SK-N-SH (cell line): ENCODE data around the gene COPE. TPM values are rescaled to one million over a fixed set of nuclear protein-coding genes. Genes with fewer than 3 reads are reported as not detected.

Source experiments
- CTCF ChIA-PET: fragments of 300-600, 350-600 bp; formaldehyde crosslinking; extraction: SDS; loops from one replicate; lab custom pipeline; 2021; lab: Yijun Ruan, JAX
- POLR2A ChIA-PET: fragments of 350-600 bp; sonication (Branson Sonifier 250); formaldehyde crosslinking; extraction: SDS; loops from one replicate; lab custom pipeline; 2020; ENCODE audit warnings: antibody characterized with exemption, inconsistent platforms; lab: Yijun Ruan, JAX
- DNase-seq: peaks from one replicate; pipeline ENCODE4 v3.0.0; 2012
- H2AFZ ChIP-seq: fragments of 200-600 bp; sonication (generic); 2 replicates; pipeline ENCODE4 v1.8.1; 2016; ENCODE audit warnings: antibody characterized with exemption, mild to moderate bottlenecking, low read depth
- H3F3A ChIP-seq: fragments of 200-600 bp; sonication (generic); replicated peaks from 2 replicates; pipeline ENCODE3; 2016; ENCODE audit warnings: antibody characterized with exemption, mild to moderate bottlenecking; ENCODE audit not compliant: insufficient read depth
- H3K27ac ChIP-seq, 2 experiments: fragments of 200-500 bp in 1 of 2; fragments of 200-600 bp in 1 of 2; sonication (Bioruptor generic) in 1 of 2; sonication (generic), shearing (Covaris generic) in 1 of 2; 2 replicates each; pipeline versions ENCODE4 v1.5.1 to v1.6.1; 2014 to 2016; ENCODE audit warnings: low read depth in 2 of 2, inconsistent platforms in 1 of 2, low read length in 1 of 2, mild to moderate bottlenecking in 1 of 2, mixed read lengths in 1 of 2
- H3K27me3 ChIP-seq: fragments of 200-600 bp; sonication (generic), shearing (Covaris generic); 2 replicates; pipeline ENCODE4 v1.6.1; 2016; ENCODE audit warnings: mixed run types; ENCODE audit not compliant: insufficient read depth
- H3K36me3 ChIP-seq, 2 experiments: fragments of 200-500 bp in 1 of 2; fragments of 200-600 bp in 1 of 2; sonication (Bioruptor generic) in 1 of 2; sonication (generic) in 1 of 2; replicated peaks in 1 of 2; 2 replicates each; pipeline versions ENCODE3 to v1.5.1; 2014 to 2016; ENCODE audit warnings: low read length in 1 of 2, mild to moderate bottlenecking in 1 of 2; ENCODE audit not compliant: insufficient read depth in 2 of 2, control insufficient read depth in 1 of 2
- H3K4me1 ChIP-seq, 2 experiments: fragments of 200-500 bp in 1 of 2; fragments of 200-600 bp in 1 of 2; sonication (Bioruptor generic) in 1 of 2; sonication (generic), shearing (Covaris generic) in 1 of 2; 2 replicates each; pipeline versions ENCODE4 v1.5.1 to v1.6.1; 2014 to 2016; ENCODE audit warnings: low read depth in 1 of 2, low read length in 1 of 2, mixed run types in 1 of 2; ENCODE audit not compliant: insufficient read depth in 2 of 2, control insufficient read depth in 1 of 2
- H3K4me2 ChIP-seq: fragments of 200-600 bp; sonication (generic), shearing (Covaris generic); 2 replicates; pipeline ENCODE4 v1.6.1; 2017; ENCODE audit warnings: mixed run types
- H3K4me3 ChIP-seq, 2 experiments: fragments of 200-500 bp in 1 of 2; fragments of 200-600 bp in 1 of 2; sonication (Bioruptor generic) in 1 of 2; sonication (generic), shearing (Covaris generic) in 1 of 2; 2 replicates each; pipeline versions ENCODE4 v1.5.1 to v1.8.1; 2014 to 2016; ENCODE audit warnings: low read depth in 2 of 2, inconsistent platforms in 1 of 2, low read length in 1 of 2, mild to moderate bottlenecking in 1 of 2, mixed read lengths in 1 of 2, moderate library complexity in 1 of 2
- H3K79me2 ChIP-seq: fragments of 200-600 bp; sonication (generic); 2 replicates; pipeline ENCODE4 v1.8.1; 2017; ENCODE audit warnings: mild to moderate bottlenecking; ENCODE audit not compliant: insufficient read depth
- H3K9ac ChIP-seq: fragments of 200-600 bp; sonication (generic); 2 replicates; pipeline ENCODE4 v1.6.1; 2017; ENCODE audit warnings: mixed run types
- H3K9me2 ChIP-seq: fragments of 200-600 bp; sonication (generic); 2 replicates; pipeline ENCODE4 v1.6.1; 2017; ENCODE audit warnings: mixed run types
- H3K9me3 ChIP-seq: fragments of 200-600 bp; sonication (generic); 2 replicates; pipeline ENCODE4 v1.6.1; 2017; ENCODE audit warnings: mixed run types, mild to moderate bottlenecking, moderate library complexity
- H4K20me1 ChIP-seq: fragments of 200-600 bp; sonication (generic); 2 replicates; pipeline ENCODE4 v1.6.1; 2017; ENCODE audit warnings: mild to moderate bottlenecking, mixed run types; ENCODE audit not compliant: insufficient read depth
- CHD2 ChIP-seq: fragments of 150-350 bp; IDR thresholded peaks from 2 replicates; pipeline ENCODE4 v1.6.1; 2018; ENCODE audit warnings: low read length; ENCODE audit not compliant: partially characterized antibody
- CTCF ChIP-seq: fragments of 200-600 bp; sonication (generic); IDR thresholded peaks from 2 replicates; pipeline ENCODE4 v1.6.1; 2017; ENCODE audit warnings: antibody characterized with exemption, mild to moderate bottlenecking, moderate library complexity
- EP300 ChIP-seq, 2 experiments: IDR thresholded peaks; 2 replicates each; pipeline versions ENCODE4 v1.4.0 to v1.6.1; 2012; ENCODE audit warnings: borderline replicate concordance in 1 of 2, low read depth in 1 of 2, low read length in 1 of 2
- FOSL2 ChIP-seq: IDR thresholded peaks from 2 replicates; pipeline ENCODE4 v1.4.0; 2012; ENCODE audit warnings: low read depth, mild to moderate bottlenecking, moderate library complexity, borderline replicate concordance
- FOXJ3 ChIP-seq: sonication (generic); formaldehyde crosslinking; IDR thresholded peaks from 2 replicates; pipeline ENCODE4 v1.5.1; 2020; ENCODE audit warnings: mild to moderate bottlenecking, missing genetic modification reagents
- FOXM1 ChIP-seq: IDR thresholded peaks from 2 replicates; pipeline ENCODE4 v1.4.0; 2012; ENCODE audit warnings: low read depth, mild to moderate bottlenecking
- GATA2 ChIP-seq: sonication (generic); formaldehyde crosslinking; IDR thresholded peaks from 2 replicates; pipeline ENCODE4 v1.5.0; 2020; ENCODE audit warnings: mild to moderate bottlenecking, missing genetic modification reagents
- MAX ChIP-seq: IDR thresholded peaks from 2 replicates; pipeline ENCODE4 v1.4.0; 2012; ENCODE audit warnings: low read depth
- MEF2A ChIP-seq: IDR thresholded peaks from 2 replicates; pipeline ENCODE4 v1.4.0; 2012; ENCODE audit warnings: low read depth, borderline replicate concordance
- MXI1 ChIP-seq: IDR thresholded peaks from 2 replicates; pipeline ENCODE4 v1.6.1; 2012; ENCODE audit warnings: mild to moderate bottlenecking, low read depth, low read length, improper control_type of control experiment
- NFIC ChIP-seq: IDR thresholded peaks from 2 replicates; pipeline ENCODE4 v1.4.0; 2012; ENCODE audit warnings: borderline replicate concordance
- NRF1 ChIP-seq: IDR thresholded peaks from 2 replicates; pipeline ENCODE4 v1.6.1; 2012; ENCODE audit warnings: low read depth, mild to moderate bottlenecking, low read length
- POLR2AphosphoS5 ChIP-seq: IDR thresholded peaks from 2 replicates; pipeline ENCODE4 v1.6.1; 2012; ENCODE audit warnings: low read depth, low read length
- RAD21 ChIP-seq: IDR thresholded peaks from 2 replicates; pipeline ENCODE4 v1.6.1; 2012; ENCODE audit warnings: mild to moderate bottlenecking, low read length
- RCOR1 ChIP-seq: fragments of 150-350 bp; IDR thresholded peaks from 2 replicates; pipeline ENCODE4 v1.6.1; 2017; ENCODE audit warnings: antibody characterized with exemption, low read length
- RXRA ChIP-seq: IDR thresholded peaks from 2 replicates; pipeline ENCODE4 v1.4.0; 2012; ENCODE audit warnings: low read depth, mild to moderate bottlenecking, borderline replicate concordance
- SMC3 ChIP-seq: IDR thresholded peaks from 2 replicates; pipeline ENCODE4 v1.6.1; 2012; ENCODE audit warnings: low read depth, low read length, improper control_type of control experiment
- TCF12 ChIP-seq: IDR thresholded peaks from 2 replicates; pipeline ENCODE4 v1.4.0; 2012
- TEAD4 ChIP-seq: IDR thresholded peaks from 2 replicates; pipeline ENCODE4 v1.4.0; 2012; ENCODE audit warnings: mild to moderate bottlenecking, borderline replicate concordance; ENCODE audit not compliant: insufficient read depth
- USF2 ChIP-seq: fragments of 150-350 bp; IDR thresholded peaks from 2 replicates; pipeline ENCODE4 v1.6.1; 2017; ENCODE audit warnings: antibody characterized with exemption, low read length, low read depth, borderline replicate concordance
- WGBS: methylation state at CpG from one replicate; pipeline ENCODE4 v1.1.6; 2017; ENCODE audit warnings: low lambda C conversion rate; 5-methylcytosine and 5-hydroxymethylcytosine counted together
- polyA plus RNA-seq, 3 experiments: library from polyadenylated mRNA; depleted of rRNA; stranded (reverse); fragments of >200 nt; gene quantifications; 2 replicates each; pipeline ENCODE4 v1.2.3, GENCODE V29; 2012
- TF ChIP-seq, protein P1 (sequence below): IDR thresholded peaks from 2 replicates; pipeline ENCODE4 v1.6.1; 2012; ENCODE audit warnings: mild to moderate bottlenecking, low read depth, low read length, moderate library complexity
- TF ChIP-seq, protein P2 (sequence below): IDR thresholded peaks from 2 replicates; pipeline ENCODE4 v1.4.0; 2012; ENCODE audit warnings: low read depth, borderline replicate concordance
- TF ChIP-seq, protein P3 (sequence below): IDR thresholded peaks from 2 replicates; pipeline ENCODE4 v1.4.0; 2012; ENCODE audit warnings: low read depth, borderline replicate concordance

Gene COPE
- polyA plus RNA-seq, 1 of the 3 experiments (the other 2 are of a cell fraction) = 450 TPM

DNA sequence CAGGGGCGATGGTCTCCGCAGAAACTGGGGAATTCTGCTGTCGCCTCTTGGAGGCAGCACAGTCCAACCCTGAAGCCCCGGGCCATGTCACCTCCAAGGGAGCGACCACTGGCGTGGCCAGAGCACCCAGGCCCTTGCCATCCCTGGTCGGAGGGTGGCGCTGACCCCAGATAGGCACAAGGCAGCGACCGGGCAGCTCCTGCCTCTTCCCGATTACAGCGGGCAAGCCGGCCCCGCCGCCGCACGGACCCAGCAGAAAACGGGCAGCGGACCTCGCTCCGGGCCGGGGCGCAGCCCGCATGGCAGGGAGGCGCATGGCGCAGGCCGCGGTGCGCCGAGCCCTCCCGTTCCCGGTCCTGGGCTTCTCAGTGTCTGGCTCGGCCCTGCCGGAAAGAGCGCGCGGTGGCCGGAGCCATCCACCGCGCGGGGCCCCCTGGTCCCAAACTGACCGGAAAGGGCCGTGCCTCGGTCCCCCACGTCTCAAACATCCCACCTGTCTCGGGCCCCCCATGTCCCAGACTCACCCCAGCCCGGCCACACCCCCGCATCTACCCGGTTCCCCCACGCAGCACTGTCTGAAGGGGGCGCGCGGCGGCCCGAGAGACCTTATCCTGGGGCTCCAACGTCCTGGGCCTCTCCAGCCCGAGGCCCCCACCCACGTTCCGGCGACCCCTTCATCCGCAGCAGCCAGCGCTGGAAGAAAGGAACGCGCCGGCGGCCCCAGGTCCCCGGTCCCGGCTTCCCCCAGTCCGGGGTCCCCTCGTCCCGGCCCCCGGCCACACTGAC, 24.0 kb downstream of the COPE start:
- H3K9me3 ChIP-seq = no peaks in the 10 kb centered on the region
- H3F3A ChIP-seq = peaks cover 9% of the 10 kb centered on the region
- H3K27me3 ChIP-seq = no peaks in the 10 kb centered on the region
- ChIA-PET CTCF (interaction anchor here (0.6 to 6.3 kb wide), 39 partner anchors 9 to 444 kb away, joined by 3 to 76 read pairs (median 5); partner anchors contain the start of genes COPE, DDX49 and REX1BD), POLR2A (interaction anchor here (1.2 to 1.7 kb wide), 4 partner anchors 21 to 91 kb away, joined by 3 to 8 read pairs (median 4); partner anchors contain the start of genes COPE and DDX49)
- peak overlapping the region in 1 of 2 experiments; percentile 65; a peak in 1 of 4 replicates for H3K27ac ChIP-seq
- peak; percentile 95 for DNase-seq
- peak overlapping the region; percentile 98 for H3K4me2 ChIP-seq
- H3K36me3 ChIP-seq = peaks cover 0 to 9% of the 10 kb centered on the region in 2 experiments
- no peaks in the 10 kb centered on the region for H3K79me2 ChIP-seq
- peak overlapping the region; percentile 61 to 72 for H3K4me3 ChIP-seq
- no peak overlapping the region; the same call in 1 of the 2 replicates for H3K9ac ChIP-seq
- peaks cover 0 to 24% of the 10 kb centered on the region in 2 experiments; a peak in 1 of 4 replicates for H3K4me1 ChIP-seq
- 3% methylated on average over 14 of the region's 72 CpGs for WGBS
- TF ChIP-seq NRF1 (0 out of 2 replicates have a peak, but pooled peaks have one; percentile 6), FOXJ3 (CRISPR knock-in tag) (no peak), MEF2A (no peak), RCOR1 (no peak), GATA2 (CRISPR knock-in tag) (no peak), RXRA (no peak), TCF12 (no peak), CHD2 (no peak), FOSL2 (no peak), POLR2AphosphoS5 (no peak), FOXM1 (no peak), EP300 (IDR thresholded peaks at IDR 0.05; ENCODE audit: borderline replicate concordance in 1 of 2, low read depth in 1 of 2, low read length in 1 of 2) (no peak), RAD21 (peak; percentile 71), TEAD4 (no peak), MXI1 (peak; percentile 86), USF2 (no peak), NFIC (no peak), CTCF (peak; percentile 53), MAX (no peak), SMC3 (peak; percentile 53; the same call in 1 of the 2 replicates)
- TF ChIP-seq, protein P1, sequence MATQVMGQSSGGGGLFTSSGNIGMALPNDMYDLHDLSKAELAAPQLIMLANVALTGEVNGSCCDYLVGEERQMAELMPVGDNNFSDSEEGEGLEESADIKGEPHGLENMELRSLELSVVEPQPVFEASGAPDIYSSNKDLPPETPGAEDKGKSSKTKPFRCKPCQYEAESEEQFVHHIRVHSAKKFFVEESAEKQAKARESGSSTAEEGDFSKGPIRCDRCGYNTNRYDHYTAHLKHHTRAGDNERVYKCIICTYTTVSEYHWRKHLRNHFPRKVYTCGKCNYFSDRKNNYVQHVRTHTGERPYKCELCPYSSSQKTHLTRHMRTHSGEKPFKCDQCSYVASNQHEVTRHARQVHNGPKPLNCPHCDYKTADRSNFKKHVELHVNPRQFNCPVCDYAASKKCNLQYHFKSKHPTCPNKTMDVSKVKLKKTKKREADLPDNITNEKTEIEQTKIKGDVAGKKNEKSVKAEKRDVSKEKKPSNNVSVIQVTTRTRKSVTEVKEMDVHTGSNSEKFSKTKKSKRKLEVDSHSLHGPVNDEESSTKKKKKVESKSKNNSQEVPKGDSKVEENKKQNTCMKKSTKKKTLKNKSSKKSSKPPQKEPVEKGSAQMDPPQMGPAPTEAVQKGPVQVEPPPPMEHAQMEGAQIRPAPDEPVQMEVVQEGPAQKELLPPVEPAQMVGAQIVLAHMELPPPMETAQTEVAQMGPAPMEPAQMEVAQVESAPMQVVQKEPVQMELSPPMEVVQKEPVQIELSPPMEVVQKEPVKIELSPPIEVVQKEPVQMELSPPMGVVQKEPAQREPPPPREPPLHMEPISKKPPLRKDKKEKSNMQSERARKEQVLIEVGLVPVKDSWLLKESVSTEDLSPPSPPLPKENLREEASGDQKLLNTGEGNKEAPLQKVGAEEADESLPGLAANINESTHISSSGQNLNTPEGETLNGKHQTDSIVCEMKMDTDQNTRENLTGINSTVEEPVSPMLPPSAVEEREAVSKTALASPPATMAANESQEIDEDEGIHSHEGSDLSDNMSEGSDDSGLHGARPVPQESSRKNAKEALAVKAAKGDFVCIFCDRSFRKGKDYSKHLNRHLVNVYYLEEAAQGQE = no peak
- TF ChIP-seq, protein P2, sequence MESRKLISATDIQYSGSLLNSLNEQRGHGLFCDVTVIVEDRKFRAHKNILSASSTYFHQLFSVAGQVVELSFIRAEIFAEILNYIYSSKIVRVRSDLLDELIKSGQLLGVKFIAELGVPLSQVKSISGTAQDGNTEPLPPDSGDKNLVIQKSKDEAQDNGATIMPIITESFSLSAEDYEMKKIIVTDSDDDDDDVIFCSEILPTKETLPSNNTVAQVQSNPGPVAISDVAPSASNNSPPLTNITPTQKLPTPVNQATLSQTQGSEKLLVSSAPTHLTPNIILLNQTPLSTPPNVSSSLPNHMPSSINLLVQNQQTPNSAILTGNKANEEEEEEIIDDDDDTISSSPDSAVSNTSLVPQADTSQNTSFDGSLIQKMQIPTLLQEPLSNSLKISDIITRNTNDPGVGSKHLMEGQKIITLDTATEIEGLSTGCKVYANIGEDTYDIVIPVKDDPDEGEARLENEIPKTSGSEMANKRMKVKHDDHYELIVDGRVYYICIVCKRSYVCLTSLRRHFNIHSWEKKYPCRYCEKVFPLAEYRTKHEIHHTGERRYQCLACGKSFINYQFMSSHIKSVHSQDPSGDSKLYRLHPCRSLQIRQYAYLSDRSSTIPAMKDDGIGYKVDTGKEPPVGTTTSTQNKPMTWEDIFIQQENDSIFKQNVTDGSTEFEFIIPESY = no peak
- TF ChIP-seq, protein P3, sequence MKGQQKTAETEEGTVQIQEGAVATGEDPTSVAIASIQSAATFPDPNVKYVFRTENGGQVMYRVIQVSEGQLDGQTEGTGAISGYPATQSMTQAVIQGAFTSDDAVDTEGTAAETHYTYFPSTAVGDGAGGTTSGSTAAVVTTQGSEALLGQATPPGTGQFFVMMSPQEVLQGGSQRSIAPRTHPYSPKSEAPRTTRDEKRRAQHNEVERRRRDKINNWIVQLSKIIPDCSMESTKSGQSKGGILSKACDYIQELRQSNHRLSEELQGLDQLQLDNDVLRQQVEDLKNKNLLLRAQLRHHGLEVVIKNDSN = no peak
- H2AFZ ChIP-seq = no peak overlapping the region; the same call in 1 of the 2 replicates
- H4K20me1 ChIP-seq = no peaks in the 10 kb centered on the region
- H3K9me2 ChIP-seq = no peaks in the 10 kb centered on the region
